Measurements from ENCODE around the gene LINC01488. TPM values are rescaled to one million over a fixed set of nuclear protein-coding genes. Genes with fewer than 3 reads are reported as not detected.

The LINC01488 gene
- total RNA-seq, 1 donor from 2014 or later, result not detected

DNA sequence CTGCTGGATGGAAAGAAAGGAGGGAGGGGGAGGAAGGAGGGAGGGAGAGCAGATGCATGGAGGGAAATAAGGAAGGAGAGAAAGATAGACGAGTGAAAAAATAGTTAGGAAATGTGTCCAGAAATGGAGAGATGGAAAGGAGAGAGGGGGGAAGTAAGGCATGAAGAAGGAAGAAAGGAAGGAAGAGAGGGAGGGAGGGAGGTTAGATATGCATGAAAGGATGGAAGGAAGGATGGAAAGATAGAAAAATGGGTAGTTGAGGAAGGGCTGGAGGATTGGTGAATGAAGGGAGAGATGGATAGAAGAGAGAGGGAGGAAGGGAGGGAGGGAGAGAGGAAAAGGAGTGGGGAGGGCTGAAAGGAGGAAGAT is 19.6 kb downstream of the LINC01488 start:
- POLR2A ChIA-PET, result no interaction called here
- ATAC-seq (ENCODE audit: low read depth) (no peak), DNase-seq (no peak)
- Mint-ChIP-seq H3K9me3 (peaks cover under 1% of the 10 kb centered on the region), H3K27me3 (peaks cover 6% of the 10 kb centered on the region), H3K27ac (no peak overlapping the region), H3K4me1 (no peaks in the 10 kb centered on the region), H3K36me3 (ENCODE audit: low read depth) (no peaks in the 10 kb centered on the region), H3K4me3 (no peak overlapping the region)
- TF ChIP-seq, protein P1, sequence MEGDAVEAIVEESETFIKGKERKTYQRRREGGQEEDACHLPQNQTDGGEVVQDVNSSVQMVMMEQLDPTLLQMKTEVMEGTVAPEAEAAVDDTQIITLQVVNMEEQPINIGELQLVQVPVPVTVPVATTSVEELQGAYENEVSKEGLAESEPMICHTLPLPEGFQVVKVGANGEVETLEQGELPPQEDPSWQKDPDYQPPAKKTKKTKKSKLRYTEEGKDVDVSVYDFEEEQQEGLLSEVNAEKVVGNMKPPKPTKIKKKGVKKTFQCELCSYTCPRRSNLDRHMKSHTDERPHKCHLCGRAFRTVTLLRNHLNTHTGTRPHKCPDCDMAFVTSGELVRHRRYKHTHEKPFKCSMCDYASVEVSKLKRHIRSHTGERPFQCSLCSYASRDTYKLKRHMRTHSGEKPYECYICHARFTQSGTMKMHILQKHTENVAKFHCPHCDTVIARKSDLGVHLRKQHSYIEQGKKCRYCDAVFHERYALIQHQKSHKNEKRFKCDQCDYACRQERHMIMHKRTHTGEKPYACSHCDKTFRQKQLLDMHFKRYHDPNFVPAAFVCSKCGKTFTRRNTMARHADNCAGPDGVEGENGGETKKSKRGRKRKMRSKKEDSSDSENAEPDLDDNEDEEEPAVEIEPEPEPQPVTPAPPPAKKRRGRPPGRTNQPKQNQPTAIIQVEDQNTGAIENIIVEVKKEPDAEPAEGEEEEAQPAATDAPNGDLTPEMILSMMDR (IDR thresholded peaks at IDR 0.05), result no peak
- CTCF ChIA-PET, result no interaction called here
- intact Hi-C loops (cut with micrococcal nuclease), result no loop called here

DNA sequence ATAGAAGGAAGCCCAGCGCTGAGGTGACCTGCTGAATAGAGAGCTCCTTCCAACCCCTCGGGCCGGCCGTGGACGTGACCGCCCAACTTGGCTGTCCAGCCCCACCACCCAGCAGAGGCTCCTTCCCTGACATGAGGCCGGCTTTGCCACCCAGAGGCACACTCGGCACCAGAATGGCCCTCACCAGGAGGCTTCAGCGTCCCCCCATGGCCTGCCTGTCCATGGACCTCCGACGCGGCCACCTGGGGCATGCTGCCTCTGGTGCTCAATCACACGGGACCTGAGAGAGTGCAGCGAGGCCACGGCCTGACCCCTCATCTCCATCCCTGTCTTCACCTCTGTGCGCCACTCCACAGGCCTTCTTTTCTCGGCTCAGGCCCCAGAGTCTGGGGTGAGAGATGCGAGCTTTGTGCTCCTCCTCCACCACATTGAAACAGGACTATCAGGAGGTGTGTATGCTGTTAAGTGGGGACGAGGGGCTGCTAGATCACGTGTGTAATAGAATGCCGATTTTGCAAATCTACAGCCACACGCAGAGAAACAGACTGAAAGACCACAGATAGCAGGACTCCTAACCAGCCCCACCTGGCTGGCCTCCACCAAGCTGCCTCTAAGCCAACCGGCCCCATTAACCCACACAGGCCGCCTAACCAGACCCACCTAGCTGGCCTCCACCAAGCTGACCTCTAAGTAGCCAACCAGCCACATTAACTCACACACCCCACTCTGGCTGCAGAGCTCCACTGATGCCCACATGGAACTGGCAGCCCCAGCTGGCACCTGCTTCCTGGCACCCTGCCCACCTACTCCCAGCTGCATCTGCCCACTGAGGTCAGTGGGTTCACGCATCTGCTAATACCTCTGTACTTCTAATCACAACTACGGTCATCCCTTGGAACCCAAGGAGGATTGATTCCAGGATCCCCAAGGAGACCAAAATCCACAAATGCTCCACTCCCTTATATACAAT is 20.7 kb downstream of the LINC01488 start:
- Mint-ChIP-seq H3K27me3 (peaks cover 8% of the 10 kb centered on the region), H3K4me3 (no peak overlapping the region), H3K27ac (no peak overlapping the region), H3K9me3 (peaks cover 4% of the 10 kb centered on the region), H3K4me1 (no peaks in the 10 kb centered on the region), H3K36me3 (ENCODE audit: low read depth) (no peaks in the 10 kb centered on the region)
- TF ChIP-seq, protein P1 (IDR thresholded peaks at IDR 0.05), result no peak
- ATAC-seq (ENCODE audit: low read depth), result no peak
- DNase-seq, result no peak
- ChIA-PET CTCF (no interaction called here), POLR2A (no interaction called here)
- intact Hi-C loops (cut with micrococcal nuclease), result no loop called here

DNA sequence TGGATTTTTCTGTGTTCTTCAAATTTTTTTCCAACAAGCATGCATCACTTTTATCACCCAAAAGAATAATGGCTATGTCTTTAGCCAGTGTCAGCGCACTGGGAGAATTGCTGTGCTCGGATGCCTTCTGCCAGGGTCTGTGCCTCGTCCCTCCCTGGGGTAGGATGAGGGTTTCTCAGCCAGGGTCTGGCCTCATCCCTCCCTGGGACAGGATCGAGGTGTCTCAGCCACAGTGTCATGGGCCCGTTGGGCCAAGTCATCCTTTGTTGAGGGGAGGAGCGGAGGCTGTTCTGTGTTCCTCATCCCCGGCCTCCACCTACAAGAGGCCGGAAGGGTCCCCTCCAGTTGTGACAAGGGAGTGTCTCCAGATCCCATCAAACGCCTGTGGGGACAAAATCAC is 22.7 kb downstream of the LINC01488 start:
- peaks cover 4% of the 10 kb centered on the region for H3K9me3 Mint-ChIP-seq
- ChIA-PET CTCF (no interaction called here), POLR2A (no interaction called here)
- no peaks in the 10 kb centered on the region for H3K36me3 Mint-ChIP-seq (ENCODE audit: low read depth)
- H3K4me3 Mint-ChIP-seq, result no peak overlapping the region
- no peak overlapping the region for H3K27ac Mint-ChIP-seq
- no peaks in the 10 kb centered on the region for H3K4me1 Mint-ChIP-seq
- ATAC-seq (ENCODE audit: low read depth) (no peak), DNase-seq (no peak)
- intact Hi-C loops (cut with micrococcal nuclease), result no loop called here
- peaks cover 12% of the 10 kb centered on the region for H3K27me3 Mint-ChIP-seq
- TF ChIP-seq, protein P1 (IDR thresholded peaks at IDR 0.05), result no peak

DNA sequence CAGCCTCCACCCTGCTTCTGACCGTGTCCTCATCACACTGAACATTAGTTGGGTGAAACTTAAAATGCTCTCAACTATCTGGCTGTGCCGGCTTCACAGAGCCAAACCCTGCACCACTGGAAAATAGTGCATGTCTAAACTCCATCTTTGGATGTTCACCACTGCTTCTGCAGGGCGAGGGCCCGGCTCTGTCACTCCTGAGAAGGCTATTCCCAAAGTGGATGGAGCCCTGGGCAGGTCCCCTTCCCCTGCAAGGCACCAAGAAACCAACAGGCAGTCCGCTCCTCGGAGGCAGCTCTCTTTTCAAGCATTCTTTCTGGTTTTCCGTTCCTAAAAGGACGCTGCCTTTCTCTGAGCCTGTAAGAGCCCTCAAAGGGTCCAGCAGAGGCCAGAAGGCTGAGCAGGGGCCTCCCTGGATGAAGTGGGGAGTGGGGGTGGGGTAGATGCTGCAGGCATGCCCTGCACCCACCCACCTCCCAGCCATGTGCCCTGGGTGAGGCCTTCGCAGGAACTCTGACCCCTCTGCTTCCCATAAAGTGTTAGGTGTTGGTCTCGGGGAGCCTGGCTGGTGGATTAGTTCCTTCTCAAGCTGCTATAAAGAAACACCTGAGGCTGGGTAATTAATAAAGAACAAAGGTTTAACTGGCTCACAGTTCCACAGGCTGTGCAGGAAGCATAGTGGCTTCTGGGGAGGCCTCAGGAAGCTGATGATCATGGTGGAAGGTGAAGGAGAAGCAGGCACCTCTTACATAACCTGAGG is 23.3 kb downstream of the LINC01488 start:
- Mint-ChIP-seq H3K36me3 (ENCODE audit: low read depth) (no peaks in the 10 kb centered on the region), H3K27ac (no peak overlapping the region), H3K4me1 (no peaks in the 10 kb centered on the region), H3K4me3 (no peak overlapping the region), H3K27me3 (peaks cover 14% of the 10 kb centered on the region), H3K9me3 (peaks cover 4% of the 10 kb centered on the region)
- intact Hi-C loops (cut with micrococcal nuclease), result no loop called here
- POLR2A ChIA-PET, result no interaction called here
- TF ChIP-seq, protein P1 (IDR thresholded peaks at IDR 0.05), result no peak
- DNase-seq (no peak), ATAC-seq (ENCODE audit: low read depth) (no peak)
- CTCF ChIA-PET, result no interaction called here

DNA sequence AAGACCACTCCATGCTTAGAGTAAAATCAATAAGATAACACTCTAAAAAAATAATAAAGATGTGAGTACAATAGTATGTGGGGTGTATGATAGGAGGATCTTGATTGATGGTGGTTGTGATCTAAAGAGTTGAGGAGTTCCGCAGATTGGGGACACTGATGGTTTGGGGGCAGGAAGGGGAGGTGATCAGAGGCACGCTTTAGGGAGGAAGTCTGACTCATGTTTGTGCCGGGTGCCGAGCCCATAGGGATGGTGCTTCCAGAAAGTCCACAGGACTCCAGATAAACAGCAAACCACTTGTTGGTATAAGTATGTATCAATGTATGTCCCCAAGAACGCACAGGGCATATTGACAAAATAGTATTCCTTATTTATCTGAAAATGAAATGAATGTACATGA is 27.5 kb downstream of the LINC01488 start:
- ChIA-PET CTCF (no interaction called here), POLR2A (no interaction called here)
- intact Hi-C loops (cut with micrococcal nuclease), result no loop called here
- Mint-ChIP-seq H3K4me3 (no peak overlapping the region), H3K36me3 (ENCODE audit: low read depth) (no peaks in the 10 kb centered on the region), H3K27me3 (peaks cover 16% of the 10 kb centered on the region), H3K27ac (no peak overlapping the region), H3K4me1 (no peaks in the 10 kb centered on the region), H3K9me3 (peaks cover 4% of the 10 kb centered on the region)
- no peak for ATAC-seq (ENCODE audit: low read depth)
- no peak for DNase-seq
- TF ChIP-seq, protein P1 (IDR thresholded peaks at IDR 0.05), result no peak
